DND-41 (cell line): Measurements from ENCODE around the gene ABCC10.

Experiments
- CTCF ChIP-seq: IDR thresholded peaks from 2 replicates; pipeline ENCODE4 v1.5.1; 2012; ENCODE audit warnings: borderline replicate concordance, low read length, moderate library complexity, mild to moderate bottlenecking; ENCODE audit not compliant: poor library complexity, severe bottlenecking; ENCODE audit errors: extremely low read depth
- EZH2 ChIP-seq: IDR thresholded peaks from 3 replicates; pipeline ENCODE4 v1.6.1; 2012; ENCODE audit warnings: borderline replicate concordance, low read depth, mild to moderate bottlenecking, moderate library complexity, low read length, inconsistent platforms; ENCODE audit not compliant: severe bottlenecking

DNA sequence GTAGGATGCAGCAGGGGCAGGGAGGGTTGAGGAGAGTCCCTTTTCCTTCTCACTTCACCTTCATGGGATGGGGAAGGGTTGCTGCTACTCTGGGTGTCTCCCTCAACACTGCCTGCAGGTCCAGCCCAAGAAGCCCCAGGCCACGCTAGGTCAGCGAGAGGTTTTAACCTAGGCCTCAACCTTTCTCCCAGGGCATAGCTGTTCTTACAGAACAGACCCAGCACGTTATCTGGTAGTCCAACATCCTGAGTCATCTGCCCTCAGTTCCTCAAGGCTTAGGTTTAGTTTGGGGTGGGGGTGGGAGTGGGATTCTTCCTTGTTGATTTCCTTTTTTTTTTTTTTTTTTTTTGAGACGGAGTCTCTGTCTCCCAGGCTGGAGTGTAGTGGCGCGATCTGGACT is 67.0 kb downstream of the ABCC10 start:
- TF ChIP-seq CTCF (no peak), EZH2 (no peak)
